MM.1S (cell line): Measurements from ENCODE around the gene ZCCHC13.

ENCODE experiments used
- CTCF ChIP-seq: fragments of 300-600 bp; sonication (generic); IDR thresholded peaks from 2 replicates; pipeline ENCODE4 v1.5.1; 2016; ENCODE audit warnings: antibody characterized with exemption, low read length, mixed read lengths
- EZH2 ChIP-seq: fragments of 300-600 bp; sonication (generic); optimal IDR thresholded peaks from 2 replicates; pipeline ENCODE3; 2017; ENCODE audit warnings: low read depth, mild to moderate bottlenecking, antibody characterized with exemption, low read length, mixed read lengths
- EZH2phosphoT487 ChIP-seq: fragments of 300-600 bp; sonication (generic); IDR thresholded peaks from 2 replicates; pipeline ENCODE4 v1.6.1; 2018; ENCODE audit warnings: antibody characterized with exemption, low read length

DNA sequence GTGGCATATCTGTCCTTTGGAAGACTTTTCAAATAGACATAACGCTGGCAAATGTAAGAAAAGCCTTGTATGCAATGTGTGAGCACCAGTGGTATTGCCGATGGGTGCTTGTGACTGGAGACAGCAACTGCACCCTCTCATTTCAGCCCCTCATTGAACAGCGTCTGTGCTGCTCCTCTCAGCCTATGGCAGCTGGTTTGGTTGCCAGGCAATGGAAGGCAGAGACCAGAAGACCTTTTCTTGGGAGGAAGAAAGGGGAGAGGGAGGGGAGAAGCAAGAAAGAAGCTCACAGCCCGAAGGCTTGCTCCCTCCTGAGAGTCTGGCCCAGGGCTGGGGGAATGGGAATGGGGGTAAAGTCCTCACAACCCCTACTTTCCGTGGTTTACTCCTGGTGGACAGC lies 20.2 kb downstream of the ZCCHC13 start:
- TF ChIP-seq EZH2 (no peak), CTCF (no peak), EZH2phosphoT487 (no peak)
